IMR-90 (cell line): Measurements from ENCODE around the gene PRDM2. TPM values are rescaled to one million over a fixed set of nuclear protein-coding genes. Genes with fewer than 3 reads are reported as not detected.

Experiments
- ATAC-seq: fragments of 200-7000 bp; cut with Tn5 transposase; 2 replicates; pipeline ENCODE4 v1.9.1; 2020; ENCODE audit warnings: low read depth, mild to moderate bottlenecking, moderate library complexity
- BruUV-seq: library from RNA; stranded (reverse); fragments of 400-500 nt; replicated peaks from 2 replicates; lab custom pipeline; 2021; lab: Mats Ljungman, UMichigan
- CTCF ChIA-PET: fragments of 300-600 bp; formaldehyde crosslinking; extraction: SDS; loops from one replicate; lab custom pipeline; 2021; ENCODE audit warnings: antibody characterized with exemption; lab: Yijun Ruan, JAX
- POLR2A ChIA-PET: fragments of 300-600 bp; sonication (Branson Sonifier 250); formaldehyde crosslinking; loops from one replicate; lab custom pipeline; 2022; ENCODE audit warnings: antibody characterized with exemption; ENCODE audit not compliant: unreplicated experiment; lab: Charles Lee
- DNase-seq: peaks from one replicate; pipeline ENCODE4 v3.0.0; 2013
- H2AFZ ChIP-seq: replicated peaks from 2 replicates; pipeline ENCODE3; 2013; ENCODE audit warnings: low read length, mild to moderate bottlenecking; ENCODE audit not compliant: poor library complexity
- H2AK5ac ChIP-seq: 2 replicates; pipeline ENCODE4 v1.6.1; 2013; ENCODE audit warnings: low read depth, low read length, inconsistent platforms
- H2AK9ac ChIP-seq: replicated peaks from 2 replicates; pipeline ENCODE3; 2013; ENCODE audit warnings: mild to moderate bottlenecking, low read depth, low read length, moderate library complexity; ENCODE audit not compliant: poor library complexity
- H2BK120ac ChIP-seq: 2 replicates; pipeline ENCODE4 v1.6.1; 2013; ENCODE audit warnings: low read depth, low read length, inconsistent platforms
- H2BK15ac ChIP-seq: 3 replicates; pipeline ENCODE4 v1.6.1; 2013; ENCODE audit warnings: low read depth, low read length, inconsistent platforms
- H2BK20ac ChIP-seq: 2 replicates; pipeline ENCODE4 v1.6.1; 2013; ENCODE audit warnings: low read depth, mild to moderate bottlenecking, inconsistent platforms, low read length, moderate library complexity
- H2BK5ac ChIP-seq: 2 replicates; pipeline ENCODE4 v1.6.1; 2013; ENCODE audit warnings: mild to moderate bottlenecking, low read depth, low read length, inconsistent platforms; ENCODE audit not compliant: poor library complexity, severe bottlenecking
- H3K14ac ChIP-seq: replicated peaks from 2 replicates; pipeline ENCODE4 v1.6.1; 2013; ENCODE audit warnings: low read depth, low read length, inconsistent platforms
- H3K18ac ChIP-seq: 2 replicates; pipeline ENCODE4 v1.6.1; 2013; ENCODE audit warnings: low read depth, low read length, control low read depth
- H3K23ac ChIP-seq: 2 replicates; pipeline ENCODE4 v1.6.1; 2013; ENCODE audit warnings: low read depth, low read length, inconsistent platforms
- H3K27ac ChIP-seq: 2 replicates; pipeline ENCODE4 v1.5.1; 2013; ENCODE audit warnings: mild to moderate bottlenecking, control low read depth, low read length; ENCODE audit not compliant: insufficient read depth
- H3K27me3 ChIP-seq: 2 replicates; pipeline ENCODE4 v1.6.1; 2013; ENCODE audit warnings: low read length; ENCODE audit not compliant: control insufficient read depth, insufficient read depth
- H3K36me3 ChIP-seq: 2 replicates; pipeline ENCODE4 v1.6.1; 2013; ENCODE audit warnings: low read length, mixed read lengths; ENCODE audit not compliant: control insufficient read depth, insufficient read depth
- H3K4ac ChIP-seq: 2 replicates; pipeline ENCODE4 v1.6.1; 2013; ENCODE audit warnings: low read depth, low read length, inconsistent platforms
- H3K4me1 ChIP-seq: 2 replicates; pipeline ENCODE4 v1.6.1; 2013; ENCODE audit warnings: low read length, mixed read lengths; ENCODE audit not compliant: control insufficient read depth, insufficient read depth
- H3K4me2 ChIP-seq: 2 replicates; pipeline ENCODE4 v1.6.1; 2013; ENCODE audit warnings: low read depth, mild to moderate bottlenecking, control low read depth, low read length, moderate library complexity
- H3K4me3 ChIP-seq: 2 replicates; pipeline ENCODE4 v1.5.1; 2013; ENCODE audit warnings: low read depth, mild to moderate bottlenecking, control low read depth, low read length, moderate library complexity; ENCODE audit not compliant: insufficient read depth
- H3K56ac ChIP-seq: 2 replicates; pipeline ENCODE4 v1.6.1; 2013; ENCODE audit warnings: low read length, inconsistent platforms; ENCODE audit not compliant: insufficient read depth; ENCODE audit errors: extremely low read depth
- H3K79me1 ChIP-seq, 2 experiments: 2 replicates each; pipeline ENCODE4 v1.6.1; 2013; ENCODE audit warnings: low read length in 2 of 2, inconsistent platforms in 1 of 2, low read depth in 1 of 2
- H3K9ac ChIP-seq: 2 replicates; pipeline ENCODE4 v1.6.1; 2013; ENCODE audit warnings: low read depth, low read length, control low read depth
- H3K9me1 ChIP-seq: 2 replicates; pipeline ENCODE4 v1.6.1; 2013; ENCODE audit warnings: low read length, inconsistent platforms; ENCODE audit not compliant: insufficient read depth
- H3K9me3 ChIP-seq: 2 replicates; pipeline ENCODE4 v1.6.1; 2013; ENCODE audit warnings: low read length; ENCODE audit not compliant: control insufficient read depth, insufficient read depth
- H4K20me1 ChIP-seq: 2 replicates; pipeline ENCODE4 v1.6.1; 2013; ENCODE audit warnings: low read length, inconsistent platforms; ENCODE audit not compliant: insufficient read depth
- H4K5ac ChIP-seq: 2 replicates; pipeline ENCODE4 v1.6.1; 2013; ENCODE audit warnings: mild to moderate bottlenecking, low read depth, low read length, control low read depth
- H4K8ac ChIP-seq, 2 experiments: 2 replicates each; pipeline ENCODE4 v1.6.1; 2013; ENCODE audit warnings: low read depth in 2 of 2, low read length in 2 of 2, control low read depth in 1 of 2, inconsistent platforms in 1 of 2
- H4K91ac ChIP-seq: 2 replicates; pipeline ENCODE4 v1.6.1; 2013; ENCODE audit warnings: low read depth, low read length, inconsistent platforms; ENCODE audit not compliant: insufficient read depth
- BHLHE40 ChIP-seq: fragments of 150-350 bp; IDR thresholded peaks from 2 replicates; pipeline ENCODE4 v1.6.1; 2016; ENCODE audit warnings: mild to moderate bottlenecking, low read depth, low read length
- CEBPB ChIP-seq: IDR thresholded peaks from 2 replicates; pipeline ENCODE4 v1.6.1; 2012; ENCODE audit warnings: low read depth, low read length, improper control_type of control experiment
- CHD1 ChIP-seq: IDR thresholded peaks from 2 replicates; pipeline ENCODE4 v1.6.1; 2012; ENCODE audit warnings: low read depth, low read length, improper control_type of control experiment
- FOS ChIP-seq: fragments of 150-350 bp; IDR thresholded peaks from 2 replicates; pipeline ENCODE4 v1.6.1; 2016; ENCODE audit warnings: low read depth, low read length
- MAFK ChIP-seq: IDR thresholded peaks from 2 replicates; pipeline ENCODE4 v1.6.1; 2012; ENCODE audit warnings: low read depth, low read length, improper control_type of control experiment
- MAZ ChIP-seq: IDR thresholded peaks from 2 replicates; pipeline ENCODE4 v1.6.1; 2012; ENCODE audit warnings: low read depth, mild to moderate bottlenecking, low read length, improper control_type of control experiment, moderate library complexity, borderline replicate concordance
- MXI1 ChIP-seq: IDR thresholded peaks from 2 replicates; pipeline ENCODE4 v1.6.1; 2012; ENCODE audit warnings: low read depth, mild to moderate bottlenecking, low read length, moderate library complexity, borderline replicate concordance
- NFE2L2 ChIP-seq: fragments of 150-350 bp; IDR thresholded peaks from 2 replicates; pipeline ENCODE4 v1.6.1; 2016; ENCODE audit warnings: low read depth, mild to moderate bottlenecking, low read length
- POLR2A ChIP-seq: IDR thresholded peaks from 2 replicates; pipeline ENCODE4 v1.6.1; 2012; ENCODE audit warnings: mild to moderate bottlenecking, low read depth, low read length
- RAD21 ChIP-seq: IDR thresholded peaks from 2 replicates; pipeline ENCODE4 v1.6.1; 2012; ENCODE audit warnings: low read length, improper control_type of control experiment
- RCOR1 ChIP-seq: IDR thresholded peaks from 2 replicates; pipeline ENCODE4 v1.6.1; 2012; ENCODE audit warnings: mild to moderate bottlenecking, low read length, improper control_type of control experiment; ENCODE audit not compliant: insufficient replicate concordance
- RFX5 ChIP-seq: IDR thresholded peaks from 2 replicates; pipeline ENCODE4 v1.8.0; 2012; ENCODE audit warnings: low read depth, mild to moderate bottlenecking, low read length, moderate library complexity
- SMC3 ChIP-seq: fragments of 150-350 bp; IDR thresholded peaks from 2 replicates; pipeline ENCODE4 v1.6.1; 2016; ENCODE audit warnings: low read depth, mild to moderate bottlenecking, antibody characterized with exemption, low read length, moderate library complexity
- USF2 ChIP-seq: fragments of 150-350 bp; IDR thresholded peaks from 2 replicates; pipeline ENCODE4 v1.6.1; 2017; ENCODE audit warnings: mild to moderate bottlenecking, antibody characterized with exemption, low read length, low read depth
- WGBS, 2 experiments: methylation state at CpG; one replicate each; pipeline versions ENCODE4 v1.1.5 to v1.1.7; 2013; ENCODE audit warnings: missing lambda C conversion rate in 2 of 2; ENCODE audit not compliant: insufficient read length in 1 of 2; ENCODE audit errors: extremely low coverage in 2 of 2; 5-methylcytosine and 5-hydroxymethylcytosine counted together
- dilution Hi-C: fragments of 300-500 bp; cut with HindIII; formaldehyde crosslinking; loops from one replicate; pipeline ENCODE4 v1.14.3; 2018; ENCODE audit warnings: low sequenced_read_pairs; ENCODE audit not compliant: unreplicated experiment
- in situ Hi-C: fragments of 300-500 bp; cut with MboI; formaldehyde crosslinking; loops from 3 replicates; pipeline ENCODE4 v1.14.3; 2019; ENCODE audit warnings: low sequenced_read_pairs, inconsistent platforms, mixed read lengths
- intact Hi-C: fragments of 100-400 bp; cut with micrococcal nuclease; formaldehyde crosslinking; loops from 2 replicates; pipeline ENCODE4 v1.10.0; 2022
- polyA plus RNA-seq, 3 experiments: library from polyadenylated mRNA; depleted of rRNA; stranded (reverse); fragments of >200 nt; gene quantifications; 2 replicates each; pipeline ENCODE4 v1.2.3, GENCODE V29; 2012; ENCODE audit warnings: low replicate concordance in 1 of 3
- total RNA-seq: library from RNA; depleted of rRNA; stranded (reverse); fragments of >200 nt; gene quantifications from 2 replicates; pipeline ENCODE4 v1.2.3, GENCODE V29; 2012
- TF ChIP-seq, protein P1 (sequence below): fragments of 150-350 bp; IDR thresholded peaks from 2 replicates; pipeline ENCODE4 v1.6.1; 2016; ENCODE audit warnings: low read depth, mild to moderate bottlenecking, low read length, moderate library complexity, borderline replicate concordance
- TF ChIP-seq, protein P2 (sequence below): conservative IDR thresholded peaks from 2 replicates; pipeline ENCODE4 v1.5.1; 2012; ENCODE audit warnings: mild to moderate bottlenecking, low read depth, low read length, improper control_type of control experiment

PRDM2 gene
- total and polyA plus RNA-seq, 2 of the 4 experiments (the other 2 are of a cell fraction) = 3.4 to 8.9 TPM

- WGBS, 2 experiments = 95% methylated on average over 8 of the region's 13 CpGs; no CpG with 5 or more reads in 1 of the 2 experiments
Observed at GRCh38 chr1:13820055-13820454, 120.1 kb downstream of the PRDM2 start.

More at GRCh38 chr1:13820055-13820454, 120.1 kb downstream of the PRDM2 start:
- TF ChIP-seq, protein P1, sequence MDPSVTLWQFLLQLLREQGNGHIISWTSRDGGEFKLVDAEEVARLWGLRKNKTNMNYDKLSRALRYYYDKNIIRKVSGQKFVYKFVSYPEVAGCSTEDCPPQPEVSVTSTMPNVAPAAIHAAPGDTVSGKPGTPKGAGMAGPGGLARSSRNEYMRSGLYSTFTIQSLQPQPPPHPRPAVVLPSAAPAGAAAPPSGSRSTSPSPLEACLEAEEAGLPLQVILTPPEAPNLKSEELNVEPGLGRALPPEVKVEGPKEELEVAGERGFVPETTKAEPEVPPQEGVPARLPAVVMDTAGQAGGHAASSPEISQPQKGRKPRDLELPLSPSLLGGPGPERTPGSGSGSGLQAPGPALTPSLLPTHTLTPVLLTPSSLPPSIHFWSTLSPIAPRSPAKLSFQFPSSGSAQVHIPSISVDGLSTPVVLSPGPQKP = no peak
- TF ChIP-seq RAD21 (no peak), SMC3 (no peak), FOS (no peak), NFE2L2 (no peak), POLR2A (no peak), MAFK (no peak), CHD1 (no peak), CEBPB (no peak), MAZ (no peak), USF2 (no peak), MXI1 (no peak), BHLHE40 (no peak), RCOR1 (no peak), RFX5 (no peak)
- TF ChIP-seq, protein P2, sequence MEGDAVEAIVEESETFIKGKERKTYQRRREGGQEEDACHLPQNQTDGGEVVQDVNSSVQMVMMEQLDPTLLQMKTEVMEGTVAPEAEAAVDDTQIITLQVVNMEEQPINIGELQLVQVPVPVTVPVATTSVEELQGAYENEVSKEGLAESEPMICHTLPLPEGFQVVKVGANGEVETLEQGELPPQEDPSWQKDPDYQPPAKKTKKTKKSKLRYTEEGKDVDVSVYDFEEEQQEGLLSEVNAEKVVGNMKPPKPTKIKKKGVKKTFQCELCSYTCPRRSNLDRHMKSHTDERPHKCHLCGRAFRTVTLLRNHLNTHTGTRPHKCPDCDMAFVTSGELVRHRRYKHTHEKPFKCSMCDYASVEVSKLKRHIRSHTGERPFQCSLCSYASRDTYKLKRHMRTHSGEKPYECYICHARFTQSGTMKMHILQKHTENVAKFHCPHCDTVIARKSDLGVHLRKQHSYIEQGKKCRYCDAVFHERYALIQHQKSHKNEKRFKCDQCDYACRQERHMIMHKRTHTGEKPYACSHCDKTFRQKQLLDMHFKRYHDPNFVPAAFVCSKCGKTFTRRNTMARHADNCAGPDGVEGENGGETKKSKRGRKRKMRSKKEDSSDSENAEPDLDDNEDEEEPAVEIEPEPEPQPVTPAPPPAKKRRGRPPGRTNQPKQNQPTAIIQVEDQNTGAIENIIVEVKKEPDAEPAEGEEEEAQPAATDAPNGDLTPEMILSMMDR = no peak
- in situ Hi-C loops (no loop called here), dilution Hi-C loops (no loop called here), intact Hi-C loops (no loop called here)
- no peak for ATAC-seq
- Histone ChIP-seq H3K9me3 (no peaks in the 10 kb centered on the region), H2AK9ac (no peak overlapping the region), H3K79me1 (no peaks in the 10 kb centered on the region), H2BK20ac (no peak overlapping the region), H3K9me1 (no peaks in the 10 kb centered on the region), H2BK5ac (no peak overlapping the region), H3K27me3 (no peaks in the 10 kb centered on the region), H3K23ac (no peak overlapping the region), H3K4me2 (no peak overlapping the region), H2AFZ (no peak overlapping the region), H3K4me1 (no peaks in the 10 kb centered on the region), H3K9ac (no peak overlapping the region), H4K91ac (no peak overlapping the region), H2BK120ac (no peak overlapping the region), H2BK15ac (no peak overlapping the region), H3K56ac (no peak overlapping the region), H4K8ac (no peak overlapping the region), H4K20me1 (no peaks in the 10 kb centered on the region), H3K36me3 (peaks cover 2% of the 10 kb centered on the region), H3K4me3 (no peak overlapping the region), H3K27ac (no peak overlapping the region), H3K14ac (no peak overlapping the region), H3K4ac (no peak overlapping the region), H3K18ac (no peak overlapping the region), H4K5ac (no peak overlapping the region), H2AK5ac (no peak overlapping the region)
- no TSS peak for BruUV-seq
- ChIA-PET CTCF (no interaction called here), POLR2A (no interaction called here)
- DNase-seq = no peak
